H1 (cell line): ENCODE measurements around the gene CACNA2D3. TPM values are rescaled to one million over a fixed set of nuclear protein-coding genes. Genes with fewer than 3 reads are reported as not detected.

Experiments
- E2F6 ChIP-seq: IDR thresholded peaks from 2 replicates; pipeline ENCODE4 v1.6.1; 2012; ENCODE audit warnings: inconsistent platforms
- polyA plus RNA-seq, 7 experiments: library from polyadenylated mRNA; depleted of rRNA in 3 of 7; stranded (reverse) in 5 of 7; unstranded in 2 of 7; fragments of >200 nt in 5 of 7; fragments of 200-250 nt in 2 of 7; gene quantifications; 1 replicate in 5 of 7; 2 replicates in 1 of 7; 4 replicates in 1 of 7; pipeline versions ENCODE4 v1.2.1 to v1.2.3, GENCODE V29; 2011 to 2013; ENCODE audit warnings: missing spikeins in 2 of 7, mixed read lengths in 2 of 7
- total RNA-seq: library from RNA; stranded (reverse); fragmentation: NEBNext Ultra II Directional; extraction: Animal tissue kit (Norgen Biotek cat#: 25700); gene quantifications from 2 replicates; pipeline ENCODE4 v1.2.1, GENCODE V29; 2021
- TF ChIP-seq, protein P1 (sequence below): IDR thresholded peaks from 2 replicates; pipeline ENCODE4 v1.6.1; 2011; ENCODE audit warnings: low read length, improper control_type of control experiment

Gene CACNA2D3
- total and polyA plus RNA-seq, 2 of the 8 experiments (the other 6 are each of a cell fraction or from before 2014, with no cell fraction given) = 1.5 to 1.8 TPM

DNA sequence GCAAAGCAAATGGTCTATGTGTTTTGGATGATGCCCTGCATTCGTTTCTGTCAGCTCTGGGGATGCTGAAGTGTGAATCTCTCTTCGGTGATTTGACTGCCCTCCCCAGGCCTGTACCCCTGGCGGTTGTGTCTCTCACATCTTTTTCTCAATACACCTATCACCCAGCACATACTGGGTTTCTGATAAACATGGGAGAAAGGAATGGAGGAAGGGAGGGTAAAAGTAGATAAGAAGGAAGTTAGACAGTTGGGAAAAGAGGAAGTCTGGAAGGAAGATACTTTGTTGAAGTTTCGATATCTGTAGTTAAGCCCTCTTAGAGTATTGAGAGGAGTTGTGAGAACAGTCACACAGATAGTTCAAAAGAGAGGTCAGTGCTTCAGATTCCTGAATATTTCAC, 841.3 kb downstream of the CACNA2D3 start (continued):
- TF ChIP-seq, protein P1, sequence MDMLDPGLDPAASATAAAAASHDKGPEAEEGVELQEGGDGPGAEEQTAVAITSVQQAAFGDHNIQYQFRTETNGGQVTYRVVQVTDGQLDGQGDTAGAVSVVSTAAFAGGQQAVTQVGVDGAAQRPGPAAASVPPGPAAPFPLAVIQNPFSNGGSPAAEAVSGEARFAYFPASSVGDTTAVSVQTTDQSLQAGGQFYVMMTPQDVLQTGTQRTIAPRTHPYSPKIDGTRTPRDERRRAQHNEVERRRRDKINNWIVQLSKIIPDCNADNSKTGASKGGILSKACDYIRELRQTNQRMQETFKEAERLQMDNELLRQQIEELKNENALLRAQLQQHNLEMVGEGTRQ = no peak
- TF ChIP-seq E2F6 = no peak
